NOMO-1 (cell line): ENCODE data around the gene CTSE.

Experiments used
- DNase-seq, 2 experiments: peaks; one replicate each; lab custom pipeline; 2025; ENCODE audit not compliant: unreplicated experiment in 2 of 2; lab: John Stamatoyannopoulos, UW

The CTSE gene

DNA sequence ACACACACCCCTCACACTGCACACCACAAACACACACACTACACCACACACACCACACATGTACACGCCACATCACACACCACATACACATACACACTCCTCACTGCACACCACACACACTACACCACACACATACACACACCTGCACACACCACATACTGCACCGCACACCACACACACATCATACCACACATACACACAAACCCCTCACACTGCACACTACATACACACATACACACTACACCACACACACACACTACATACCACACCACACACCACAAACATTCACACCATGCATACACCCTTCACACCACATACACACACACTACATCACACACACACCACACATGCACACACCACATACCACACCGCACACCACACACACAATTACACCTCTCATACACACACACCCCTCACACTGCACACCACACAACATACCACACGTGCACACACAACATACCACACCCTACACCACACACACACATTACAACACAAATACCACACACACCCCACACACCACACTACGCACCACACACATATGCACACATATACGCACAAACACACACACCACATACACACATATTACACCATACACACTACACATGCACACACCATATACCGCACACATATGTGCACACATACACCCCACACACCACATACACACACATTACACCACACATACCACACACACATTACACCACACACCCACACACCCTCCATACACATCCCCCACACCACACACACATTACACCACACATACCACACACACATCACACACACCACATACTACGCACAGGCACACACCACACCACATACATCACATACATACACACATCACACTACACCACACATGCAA lies 50.1 kb downstream of the CTSE start:
- no peak for DNase-seq

- no peak for DNase-seq
These were observed 51.1 kb downstream of the CTSE start for GRCh38 chr1:205972491-205973168.

DNA sequence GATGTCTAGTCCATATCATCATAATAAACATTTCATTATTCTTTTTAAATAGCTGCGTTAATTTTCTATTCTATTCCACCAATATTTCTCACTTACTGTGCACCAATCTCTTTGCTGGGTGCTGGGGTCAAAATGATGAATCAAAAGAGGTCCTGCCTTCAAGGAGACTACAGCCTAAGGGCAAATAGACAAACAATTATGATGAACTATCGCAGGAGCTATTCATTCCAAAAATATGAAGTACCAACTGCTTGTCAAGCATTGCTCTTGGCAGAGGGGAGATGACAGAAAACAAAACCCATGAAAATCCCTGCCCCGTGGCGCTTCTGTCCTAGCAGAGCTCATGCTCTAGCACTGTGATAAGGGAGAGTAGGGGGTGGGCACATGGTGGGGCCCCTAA lies 51.6 kb downstream of the CTSE start:
- no peak for DNase-seq

DNA sequence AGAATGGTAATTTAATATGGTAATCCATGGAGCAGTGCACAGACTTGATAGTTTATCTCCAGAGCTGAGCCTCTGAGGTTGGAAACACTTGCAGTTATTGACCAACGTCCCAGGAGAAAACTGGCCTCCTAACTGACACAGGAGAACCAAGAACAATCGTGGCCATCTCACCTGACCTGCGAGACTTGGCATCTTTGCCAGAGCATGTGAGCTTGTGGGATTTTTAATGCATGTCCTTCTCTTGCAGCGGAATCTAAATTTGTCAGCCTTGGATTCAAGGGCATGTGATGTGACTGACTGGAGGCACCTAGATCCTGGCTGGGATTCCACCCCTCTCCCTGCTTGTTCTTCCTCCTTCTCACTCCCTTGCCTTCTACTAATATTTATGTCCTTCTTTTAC lies 52.6 kb downstream of the CTSE start:
- no peak for DNase-seq

DNA sequence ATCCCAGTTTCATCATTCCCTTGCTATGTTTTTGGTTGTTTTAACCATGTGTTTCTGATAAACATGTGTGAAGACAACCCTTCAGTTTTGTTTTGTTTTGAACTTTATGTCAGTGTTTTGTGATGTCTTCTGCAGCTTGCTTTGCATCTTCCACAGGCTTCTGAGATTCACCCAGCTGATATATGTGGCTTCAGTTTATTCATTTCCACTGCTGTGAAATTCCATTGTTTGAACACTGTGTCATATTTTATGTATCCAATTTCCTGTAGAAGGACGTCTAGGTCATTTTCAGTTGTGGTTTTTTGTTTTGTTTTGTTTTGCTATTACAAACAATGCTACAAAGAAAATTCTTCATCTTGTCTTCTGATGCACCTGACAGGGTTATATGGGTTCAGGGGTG lies 53.2 kb downstream of the CTSE start:
- DNase-seq, result no peak

DNA sequence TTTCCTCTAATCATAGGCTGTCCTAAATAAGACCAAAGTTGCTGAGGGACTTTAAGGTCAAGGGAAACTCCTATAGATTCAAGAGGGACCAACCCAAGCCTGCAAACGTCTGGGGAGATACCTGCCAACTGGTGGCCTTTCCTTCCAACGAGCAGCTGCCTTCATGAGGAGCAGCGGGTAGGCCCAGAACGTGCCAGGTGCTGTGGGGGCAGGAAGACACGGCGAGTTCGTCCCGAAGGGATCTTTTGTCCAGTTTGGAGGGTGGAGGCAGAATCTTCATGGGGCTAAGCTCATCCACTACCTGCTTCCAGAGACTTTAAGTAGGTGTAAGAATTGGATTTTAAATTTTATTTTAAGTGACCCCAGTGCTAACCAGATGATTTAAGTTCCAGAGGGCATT lies 54.5 kb downstream of the CTSE start:
- DNase-seq, result no peak

- DNase-seq, result no peak
These were observed 56.0 kb downstream of the CTSE start for GRCh38 chr1:205967554-205968335.

- DNase-seq, result no peak
These were observed 58.4 kb downstream of the CTSE start for GRCh38 chr1:205965036-205965884.

DNA sequence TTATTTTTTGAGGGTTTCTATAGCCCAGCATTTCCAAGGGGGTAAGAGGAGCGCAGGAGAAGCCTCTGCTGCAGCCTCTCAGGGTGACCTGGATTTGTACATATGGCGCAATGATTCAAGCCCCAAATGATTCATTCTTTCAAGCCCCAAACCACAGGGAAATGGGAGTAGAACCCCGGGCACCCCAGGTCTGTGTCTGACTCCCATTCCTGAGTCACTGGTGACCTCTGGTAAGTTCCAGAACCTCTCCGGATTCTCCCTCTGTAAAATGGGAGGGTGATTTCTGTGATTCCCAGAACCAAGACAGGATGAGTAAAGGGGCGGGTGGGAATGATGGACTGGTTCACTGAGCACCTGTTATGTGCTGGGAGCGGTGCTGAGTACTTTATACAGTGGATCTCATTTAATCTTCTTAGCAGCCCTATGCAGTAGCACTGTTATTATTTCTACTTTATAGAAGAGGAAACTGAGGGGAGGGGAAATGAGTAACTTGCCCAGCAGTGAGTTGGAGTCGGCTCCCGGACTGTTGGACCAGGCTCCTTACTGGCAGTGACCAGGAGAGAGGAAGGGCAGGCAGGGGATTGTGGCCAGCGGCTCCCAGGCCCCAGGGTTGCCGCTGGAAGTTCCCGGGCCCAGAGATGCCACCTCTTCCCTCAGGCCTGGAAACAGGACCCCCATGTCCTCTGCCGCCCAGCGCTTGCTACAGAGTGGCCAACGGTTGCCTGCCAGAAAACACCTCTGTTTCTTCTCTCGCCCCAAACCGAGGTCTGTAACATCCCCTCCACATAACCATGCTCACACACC lies 60.1 kb downstream of the CTSE start:
- no peak for DNase-seq

DNA sequence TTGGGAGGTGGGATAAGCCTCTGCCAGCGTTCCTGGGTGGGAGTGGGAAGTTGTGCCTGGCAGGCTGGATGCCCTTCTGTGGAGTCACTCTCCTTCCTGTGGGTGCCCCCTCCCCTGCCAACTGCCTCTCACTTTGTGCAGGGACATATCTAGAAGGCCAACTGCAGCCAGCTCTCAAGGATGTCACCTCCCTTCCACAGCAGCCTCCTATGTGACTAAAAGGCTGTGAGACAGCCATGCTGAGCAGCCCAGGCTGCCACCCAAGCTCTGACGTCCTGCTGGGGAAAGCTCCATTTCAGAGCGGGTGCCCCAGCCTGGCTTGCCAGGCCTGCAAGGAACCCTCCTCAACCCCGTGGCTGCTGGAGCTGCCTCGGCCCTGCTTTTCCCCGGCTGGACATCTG lies 60.9 kb downstream of the CTSE start:
- no peak for DNase-seq

- DNase-seq, result no peak
These were observed 61.5 kb downstream of the CTSE start for GRCh38 chr1:205961991-205962820.

DNA sequence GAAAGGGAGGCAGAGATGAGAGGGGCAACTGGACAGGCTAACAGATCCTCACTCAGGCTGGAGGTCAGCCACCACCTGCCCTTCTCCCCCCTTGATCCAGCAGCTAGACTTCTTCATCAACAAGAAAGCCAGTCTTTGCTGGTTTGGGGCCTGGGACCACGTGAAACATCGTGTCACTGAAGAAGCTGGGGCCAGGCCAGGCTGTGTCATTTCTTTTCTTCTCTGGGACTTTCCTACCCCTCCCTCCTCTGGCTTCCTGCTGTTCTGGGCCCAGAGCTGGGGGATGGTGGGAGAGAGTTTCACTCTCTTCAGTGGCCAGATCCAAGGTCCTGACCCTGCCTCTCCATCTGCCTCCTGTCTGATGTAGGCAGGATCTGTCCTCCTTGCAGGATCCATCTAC lies 62.3 kb downstream of the CTSE start:
- no peak for DNase-seq

GRCh38 chr1:205959789-205960188 lies 63.9 kb downstream of the CTSE start:
- DNase-seq, result no peak
